ENCODE data around the gene CXCR5.

CXCR5 gene

GRCh38 chr11:118899706-118900360 lies 16.1 kb downstream of the CXCR5 start:
- DNase-seq: no peak

- no peak for DNase-seq
These were observed 17.1 kb downstream of the CXCR5 start for GRCh38 chr11:118900535-118901384.

DNA sequence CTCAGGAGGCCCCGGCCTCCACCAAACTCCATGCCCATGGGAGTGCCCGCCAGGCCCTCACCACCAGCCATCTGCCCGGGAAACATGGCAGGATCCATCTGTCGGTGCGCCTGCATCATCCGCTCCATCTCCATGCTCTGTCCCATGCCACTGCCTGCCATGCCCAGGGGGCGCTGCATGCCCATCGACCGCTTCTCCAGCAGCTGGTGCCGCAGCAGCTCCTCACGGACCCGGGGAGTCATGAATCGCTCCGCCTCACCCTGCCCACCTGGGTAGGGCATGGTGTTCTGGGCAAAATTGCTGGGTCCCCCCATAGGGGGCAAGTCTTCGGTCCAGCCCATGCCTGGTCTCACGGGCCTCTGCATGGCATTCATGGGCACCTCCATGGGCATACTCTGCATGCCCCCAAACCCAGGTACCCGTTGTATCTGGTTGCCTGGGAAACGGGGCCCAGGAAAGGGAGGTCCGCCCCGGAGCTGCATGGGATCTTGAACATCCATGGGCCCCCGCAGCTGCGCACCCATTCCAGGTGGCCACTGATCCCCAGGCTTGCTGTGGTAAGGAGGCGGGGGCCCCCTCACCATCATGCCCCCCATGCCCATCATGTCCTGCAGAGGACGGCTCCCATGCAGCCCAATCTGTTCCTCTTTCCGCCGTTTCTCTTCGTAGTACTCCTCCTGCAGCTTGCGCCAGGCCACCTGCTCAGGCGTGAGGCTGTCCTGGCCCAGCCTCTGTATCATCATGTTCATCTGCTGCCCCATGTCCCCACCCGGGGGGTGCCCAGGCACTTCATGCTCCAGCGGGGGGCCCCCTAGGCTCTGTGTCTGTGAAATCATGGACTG lies 18.0 kb downstream of the CXCR5 start:
- no peak for DNase-seq

GRCh38 chr11:118902336-118903203 lies 18.9 kb downstream of the CXCR5 start:
- no peak for DNase-seq

DNA sequence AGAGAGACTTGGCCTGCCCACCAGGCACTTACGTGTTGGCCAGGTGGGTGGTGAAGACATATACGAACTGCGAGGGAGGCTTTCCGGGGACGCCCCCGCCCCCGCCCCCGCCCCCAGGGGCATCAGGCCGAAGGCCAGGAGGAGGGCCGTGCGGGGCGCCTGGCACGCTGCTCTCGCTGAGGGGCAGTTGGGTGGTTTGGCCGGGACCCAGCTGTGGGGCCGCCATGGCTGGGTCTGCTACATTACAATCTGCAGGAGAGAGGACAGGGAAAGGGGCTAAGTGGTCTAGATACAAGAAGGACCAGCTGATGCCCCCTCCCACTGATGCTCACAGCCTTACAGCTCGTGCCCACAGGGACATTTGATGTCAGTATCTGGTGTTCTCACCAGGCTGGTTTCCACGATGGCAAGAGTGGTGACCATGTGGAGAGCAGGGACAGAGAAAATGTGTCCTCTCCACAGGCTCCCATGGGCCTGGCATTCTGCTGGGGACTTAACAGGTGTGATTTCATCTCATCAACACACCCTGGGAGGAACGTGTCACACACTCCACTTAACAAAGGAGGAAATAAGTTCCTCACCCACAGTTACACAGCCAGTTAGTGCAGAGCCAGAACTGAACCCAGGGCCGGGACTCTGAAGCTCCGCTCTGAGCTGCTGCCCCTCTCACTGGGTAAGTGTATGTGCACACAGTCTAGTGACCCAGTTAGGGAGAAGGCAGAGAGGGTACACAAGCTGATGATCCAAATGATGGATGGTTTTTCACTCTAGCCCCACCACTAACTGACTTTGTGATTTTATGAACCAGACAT lies 19.7 kb downstream of the CXCR5 start:
- DNase-seq: no peak

DNA sequence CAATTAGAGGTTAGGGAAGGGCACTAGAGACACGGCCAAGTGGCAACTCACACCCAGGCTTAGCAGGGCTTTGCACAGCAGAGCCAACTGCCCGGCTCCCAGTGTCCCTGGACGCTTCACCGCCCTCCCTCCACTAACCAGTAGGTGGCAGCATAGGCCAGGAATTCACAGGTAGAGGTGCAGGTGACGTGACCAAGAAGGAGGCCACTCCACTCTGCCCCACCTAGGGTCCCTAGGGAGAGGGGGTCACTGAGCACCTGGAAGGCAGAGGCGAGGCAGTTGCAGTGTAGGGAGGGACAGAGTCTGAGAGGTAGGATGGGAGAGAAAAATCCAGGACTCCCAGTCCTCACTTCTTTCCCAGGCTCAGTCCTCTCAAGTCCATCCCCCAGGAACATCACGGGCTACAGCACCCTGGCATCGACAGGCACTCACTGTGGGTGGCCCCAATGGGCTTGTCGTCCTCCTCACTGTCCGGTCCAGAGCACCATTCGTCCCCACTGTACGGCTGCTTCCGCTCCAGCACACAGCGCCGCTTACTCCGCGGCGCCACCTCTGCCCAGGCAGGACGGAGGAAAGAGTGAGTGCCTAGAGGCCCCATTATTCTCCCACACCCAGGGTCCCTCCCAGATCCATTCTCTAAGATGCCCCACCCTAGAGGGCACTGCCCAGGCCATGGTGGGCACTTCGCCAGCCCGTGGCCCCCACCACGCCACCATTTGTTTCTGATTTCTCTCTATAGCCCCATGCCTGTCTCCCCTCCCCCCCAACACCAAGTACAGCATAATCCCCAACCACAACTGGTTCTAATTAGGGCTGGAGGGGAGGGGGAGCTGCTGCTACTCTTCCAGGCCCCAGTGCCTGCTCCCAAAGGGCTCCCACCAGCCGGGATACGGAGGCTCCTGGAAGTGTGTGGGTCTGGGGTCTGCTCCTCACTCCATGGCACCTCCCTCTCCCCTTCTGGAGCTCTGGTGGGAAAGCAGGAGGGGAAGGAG lies 23.7 kb downstream of the CXCR5 start:
- peak; percentile 72 to 78 for DNase-seq

DNA sequence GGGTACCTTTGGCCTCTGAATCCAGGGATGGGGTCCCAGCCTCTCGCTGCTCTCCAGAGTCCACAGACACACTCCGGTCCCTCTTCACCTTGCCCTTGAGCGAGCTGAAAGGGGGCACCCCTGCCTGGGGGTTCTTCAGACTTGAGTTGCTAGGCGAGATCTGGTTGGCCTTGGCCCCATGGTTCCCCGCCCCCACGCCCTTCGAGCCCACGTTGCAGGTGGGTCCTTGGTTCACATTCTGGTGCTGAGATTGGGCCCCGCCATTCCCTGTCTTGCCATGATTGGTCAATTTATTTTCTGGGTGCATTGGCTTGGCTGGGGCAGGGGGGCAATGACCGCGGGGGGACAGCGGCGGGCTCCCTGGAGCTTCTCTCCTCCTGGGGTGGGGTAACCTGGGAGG lies 24.6 kb downstream of the CXCR5 start:
- no peak for DNase-seq

GRCh38 chr11:118908901-118909618 lies 25.4 kb downstream of the CXCR5 start:
- peak in 1 of 2 experiments; percentile 71 for DNase-seq

DNA sequence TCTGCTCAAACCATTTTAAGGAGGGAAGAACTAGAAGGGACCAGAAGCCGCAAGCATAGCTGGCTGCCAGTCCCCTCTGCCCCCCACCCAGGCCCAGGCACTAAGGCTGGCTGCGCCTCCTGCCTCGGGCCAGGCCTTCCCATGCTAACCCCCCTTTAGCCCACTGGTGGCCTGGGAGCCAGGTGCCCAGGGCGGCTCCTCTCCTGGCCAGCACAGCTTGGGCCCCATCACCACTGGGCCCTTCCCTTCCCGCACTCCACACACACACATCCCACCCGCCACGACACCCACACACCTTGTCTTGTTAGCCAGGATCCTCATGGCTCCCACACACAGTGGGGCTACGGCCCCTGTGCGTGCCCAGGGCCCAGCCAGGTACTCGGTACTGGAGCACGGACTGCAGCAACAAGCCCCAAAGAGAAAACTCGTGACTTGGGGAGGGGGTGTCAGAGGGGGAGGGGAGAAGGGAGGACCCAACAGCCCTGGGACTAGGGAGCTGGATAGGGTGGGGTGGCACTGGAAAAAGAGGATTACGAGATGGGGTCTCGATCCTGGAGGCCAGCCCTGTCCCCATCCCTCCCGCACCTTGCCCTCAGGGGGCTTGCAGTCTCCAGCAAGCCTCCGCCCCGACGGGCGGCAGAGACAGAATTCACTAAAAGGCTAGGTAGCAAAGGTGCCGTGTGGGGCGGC lies 26.1 kb downstream of the CXCR5 start:
- no peak for DNase-seq

- DNase-seq: peak in 1 of 2 experiments; percentile 77
These were observed 26.8 kb downstream of the CXCR5 start for GRCh38 chr11:118910309-118911112.

- DNase-seq: no peak
These were observed 27.6 kb downstream of the CXCR5 start for GRCh38 chr11:118911113-118911879.

DNA sequence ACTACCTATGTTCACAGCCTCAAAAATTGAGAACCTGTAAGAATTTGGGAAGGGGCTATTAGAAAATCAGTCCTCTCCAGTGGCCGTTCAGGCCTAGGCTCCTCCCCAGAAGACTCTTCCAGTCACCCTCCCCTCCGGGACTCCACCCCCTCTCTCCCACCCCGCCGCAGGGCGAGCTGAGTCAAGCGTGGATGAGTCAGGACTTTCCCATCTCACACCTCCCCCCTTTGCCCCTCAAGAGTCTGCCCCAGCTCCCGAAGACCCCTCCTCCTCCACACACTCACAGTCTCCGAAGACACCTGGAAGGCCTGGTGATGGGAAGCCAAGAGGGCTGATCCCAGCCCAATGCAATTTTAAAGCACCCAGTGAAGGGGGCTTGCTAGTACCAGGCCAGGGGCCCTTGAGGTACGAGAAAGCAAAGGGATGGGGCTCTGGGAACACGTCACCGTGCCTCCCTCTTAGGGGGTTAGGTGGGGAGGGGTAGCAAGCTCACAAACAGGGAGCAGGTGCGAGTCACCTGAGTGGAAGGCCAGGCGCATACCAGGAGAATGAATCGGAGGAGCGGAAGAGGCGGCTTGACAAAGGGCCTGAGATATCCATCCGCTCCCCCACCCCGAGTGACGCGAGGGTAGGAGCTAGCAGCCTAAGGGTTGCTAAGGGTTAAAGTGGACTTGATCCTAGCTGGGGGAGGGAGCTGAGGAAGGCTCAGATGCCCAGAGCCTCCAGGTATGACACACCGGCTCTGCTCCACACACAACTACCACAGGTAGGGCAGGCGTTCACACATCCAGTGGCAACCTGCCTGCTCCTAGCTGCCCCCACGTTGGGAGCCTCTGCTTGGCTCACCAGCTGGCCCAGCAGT lies 28.4 kb downstream of the CXCR5 start:
- DNase-seq: peak in 1 of 2 experiments; percentile 14

DNA sequence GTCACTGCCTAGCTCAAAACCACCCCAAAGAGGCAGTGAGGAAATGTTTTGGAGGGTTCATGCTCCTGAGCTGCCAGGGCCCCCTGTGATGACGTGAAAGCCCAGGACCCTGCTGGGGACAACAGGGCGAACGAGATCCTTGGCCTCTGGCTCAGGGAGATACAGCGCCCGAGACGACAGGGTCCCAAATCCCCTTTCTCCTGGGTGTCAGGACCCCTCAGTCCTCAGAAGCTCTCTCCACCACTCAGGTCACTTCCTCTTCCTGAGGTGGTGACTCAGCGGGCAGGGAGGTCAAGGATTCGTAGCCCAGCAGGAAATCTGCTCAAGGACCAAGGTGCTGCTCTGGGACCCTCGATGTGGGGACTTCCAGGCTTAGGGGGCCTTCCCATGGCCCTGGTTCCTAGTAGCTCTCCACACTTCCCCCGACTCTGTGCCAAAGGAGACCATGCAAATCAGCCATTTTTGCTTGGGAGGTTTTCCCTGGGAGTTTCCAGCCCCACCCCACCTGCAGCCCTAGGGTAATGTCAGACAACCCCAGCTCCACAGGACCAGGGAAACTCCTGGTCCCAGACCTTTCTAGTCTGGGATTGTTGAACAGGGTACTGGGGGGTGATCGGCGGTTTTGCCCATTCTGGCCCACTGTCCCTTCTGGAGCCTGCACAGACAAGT lies 29.2 kb downstream of the CXCR5 start:
- no peak for DNase-seq

GRCh38 chr11:118913411-118914125 lies 29.9 kb downstream of the CXCR5 start:
- no peak for DNase-seq
